Inflammatory macrophage treated with lipopolysaccharide for 4 hours (primary cell): ENCODE data around the gene ATMIN.
A peak's percentile ranks its signal among the peaks of the same experiment; 100 is the strongest.

ENCODE experiments used
- DNase-seq: peaks from one replicate; pipeline ENCODE4 v3.0.0-alpha.2; 2020

Gene ATMIN

GRCh38 chr16:81070979-81071378 lies 35.3 kb downstream of the ATMIN start:
- no peak for DNase-seq

GRCh38 chr16:81071805-81072204 lies 36.2 kb downstream of the ATMIN start:
- peak; percentile 86 for DNase-seq

GRCh38 chr16:81073560-81074330 lies 38.1 kb downstream of the ATMIN start:
- DNase-seq: no peak

- peak; percentile 84 for DNase-seq
Observed at GRCh38 chr16:81076566-81077075, 41.0 kb downstream of the ATMIN start.

GRCh38 chr16:81077076-81077940 lies 41.7 kb downstream of the ATMIN start, which contains the start of gene C16orf46:
Gene C16orf46 (minus strand): TSS chr16:81077238. CDS start chr16:81063955, 13,283 bp downstream.
- DNase-seq: peak; percentile 95

- DNase-seq: no peak
Observed at GRCh38 chr16:81080233-81080632, 44.6 kb downstream of the ATMIN start.

- no peak for DNase-seq
Observed at GRCh38 chr16:81081014-81081413, 45.4 kb downstream of the ATMIN start.

GRCh38 chr16:81088836-81089235 lies 53.2 kb downstream of the ATMIN start:
- DNase-seq: no peak

- DNase-seq: no peak
Observed at GRCh38 chr16:81094771-81095251, 59.2 kb downstream of the ATMIN start.

GRCh38 chr16:81095653-81095952 lies 60.0 kb downstream of the ATMIN start:
- no peak for DNase-seq

- peak; percentile 98 for DNase-seq
Observed at GRCh38 chr16:81095953-81096714, 60.5 kb downstream of the ATMIN start, which contains the start of gene GCSH. Gene GCSH (minus strand): TSS chr16:81096395. CDS start chr16:81096278, 117 bp downstream.

GRCh38 chr16:81096715-81097208 lies 61.1 kb downstream of the ATMIN start:
- DNase-seq: no peak
